Cardiac muscle cell (in vitro differentiated cells and primary cell): Measurements from ENCODE around the gene ATP8B4. TPM values are rescaled to one million over a fixed set of nuclear protein-coding genes. Genes with fewer than 3 reads are reported as not detected.

Source experiments
- DNase-seq, 2 donors: peaks; one replicate each; pipeline versions ENCODE4 v3.0.0 to v3.0.0-alpha.2; 2010 to 2017; ENCODE audit warnings: low read depth in 1 of 2, low spot score in 1 of 2
- H3K27ac ChIP-seq: fragments of 200-600 bp; sonication (generic); 2 replicates; pipeline ENCODE4 v1.5.1; 2016
- H3K27me3 ChIP-seq: fragments of 200-600 bp; sonication (generic); 2 replicates; pipeline ENCODE4 v1.6.0; 2016; ENCODE audit warnings: control low read depth
- H3K36me3 ChIP-seq: fragments of 200-600 bp; sonication (generic); 2 replicates; pipeline ENCODE4 v1.5.1; 2016; ENCODE audit warnings: control low read depth
- H3K4me1 ChIP-seq: fragments of 200-600 bp; sonication (generic); 2 replicates; pipeline ENCODE4 v1.8.1; 2017; ENCODE audit warnings: low read depth, mild to moderate bottlenecking, mixed run types
- H3K4me3 ChIP-seq: fragments of 200-600 bp; sonication (generic); 2 replicates; pipeline ENCODE4 v1.5.1; 2016; ENCODE audit warnings: mild to moderate bottlenecking
- H3K9me3 ChIP-seq: fragments of 200-600 bp; sonication (generic); 2 replicates; pipeline ENCODE4 v1.5.1; 2017; ENCODE audit warnings: low read depth, mild to moderate bottlenecking, control low read depth
- CTCF ChIP-seq: IDR thresholded peaks from 2 replicates; pipeline ENCODE4 v1.5.1; 2012; ENCODE audit warnings: low read depth, mild to moderate bottlenecking, low read length
- polyA plus RNA-seq: library from polyadenylated mRNA; unstranded; fragments of >200 nt; fragmentation: Nextera tagmentation; extraction: Ambion mirVana; gene quantifications from 2 replicates; pipeline ENCODE4 v1.2.1, GENCODE V29; 2016
- total RNA-seq: library from RNA; depleted of rRNA; stranded (reverse); fragments of >200 nt; gene quantifications from 2 replicates; pipeline ENCODE4 v1.2.3, GENCODE V29; 2016

ATP8B4 gene
- total and polyA plus RNA-seq, 2 experiments from 2014 or later, result 0.09 to 0.12 TPM

GRCh38 chr15:49881433-49881832 is 237.6 kb downstream of the ATP8B4 start:
- Histone ChIP-seq H3K27me3 (no peaks in the 10 kb centered on the region), H3K4me1 (peaks cover 4% of the 10 kb centered on the region), H3K27ac (no peak overlapping the region), H3K4me3 (no peak overlapping the region), H3K36me3 (no peaks in the 10 kb centered on the region), H3K9me3 (no peaks in the 10 kb centered on the region)
- TF ChIP-seq CTCF, result no peak
- DNase-seq, result no peak

GRCh38 chr15:49877873-49878521 is 241.0 kb downstream of the ATP8B4 start:
- Histone ChIP-seq H3K27ac (no peak overlapping the region), H3K4me1 (peaks cover 4% of the 10 kb centered on the region), H3K4me3 (no peak overlapping the region), H3K9me3 (no peaks in the 10 kb centered on the region), H3K27me3 (no peaks in the 10 kb centered on the region), H3K36me3 (no peaks in the 10 kb centered on the region)
- DNase-seq, result peak in 1 of 2 donors; percentile 88
- no peak for TF ChIP-seq CTCF

- Histone ChIP-seq H3K27ac (no peak overlapping the region), H3K9me3 (no peaks in the 10 kb centered on the region), H3K36me3 (no peaks in the 10 kb centered on the region), H3K4me1 (peaks cover 4% of the 10 kb centered on the region), H3K27me3 (no peaks in the 10 kb centered on the region), H3K4me3 (no peak overlapping the region)
- TF ChIP-seq CTCF, result no peak
- peak in 1 of 2 donors; percentile 89 for DNase-seq
These were observed 241.7 kb downstream of the ATP8B4 start for GRCh38 chr15:49877117-49877872.

GRCh38 chr15:49876401-49877038 is 242.5 kb downstream of the ATP8B4 start:
- no peak overlapping the region for H3K4me3 ChIP-seq
- TF ChIP-seq CTCF, result peak; percentile 25
- DNase-seq, result peak; percentile 17 to 38

GRCh38 chr15:49875392-49875791 is 243.6 kb downstream of the ATP8B4 start:
- DNase-seq, result no peak
- TF ChIP-seq CTCF, result no peak
- Histone ChIP-seq H3K27ac (no peak overlapping the region), H3K36me3 (no peaks in the 10 kb centered on the region), H3K9me3 (no peaks in the 10 kb centered on the region), H3K4me3 (no peak overlapping the region), H3K4me1 (peaks cover 4% of the 10 kb centered on the region), H3K27me3 (no peaks in the 10 kb centered on the region)

More at GRCh38 chr15:49876401-49877038, 242.5 kb downstream of the ATP8B4 start:
- Histone ChIP-seq H3K36me3 (no peaks in the 10 kb centered on the region), H3K27me3 (no peaks in the 10 kb centered on the region), H3K27ac (no peak overlapping the region), H3K9me3 (no peaks in the 10 kb centered on the region), H3K4me1 (peaks cover 4% of the 10 kb centered on the region)
